Measurements from ENCODE around the gene PYGO1. TPM values are rescaled to one million over a fixed set of nuclear protein-coding genes. Genes with fewer than 3 reads are reported as not detected.
"Not testable (repeated sequence)": the region's sequence is repeated elsewhere in the genome, so short reads cannot be mapped to it uniquely, and the experiment has no call there.

The PYGO1 gene
- total and polyA plus RNA-seq, 2 of the 8 experiments (the other 6 are each of a cell fraction or from before 2014, with no cell fraction given): 0.50 to 1.1 TPM

DNA sequence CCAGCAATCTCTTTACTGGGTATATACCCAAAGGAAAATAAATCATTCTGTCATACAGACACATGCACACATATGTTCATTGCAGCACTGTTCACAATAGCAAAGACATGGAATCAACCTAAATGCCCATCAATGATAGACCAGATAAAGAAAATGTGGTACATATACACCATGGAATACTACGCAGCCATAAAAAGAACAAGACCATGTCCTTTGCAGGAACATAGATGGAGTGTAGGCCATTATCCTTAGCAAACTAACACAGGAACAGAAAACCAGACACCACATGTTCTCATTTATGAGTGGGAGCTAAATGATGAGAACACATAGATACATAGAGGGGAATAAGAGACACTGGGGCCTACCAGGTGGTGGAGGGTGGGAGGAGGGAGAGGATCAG lies 4.9 kb upstream of the PYGO1 start:
- not testable (repeated sequence) for H3K79me2 ChIP-seq (ENCODE audit: control insufficient read depth in 1 of 2, insufficient read depth in 2 of 2, low read length in 2 of 2); H2AK5ac ChIP-seq (ENCODE audit: low read depth, low read length); H3K23ac ChIP-seq (ENCODE audit: insufficient read length); H3K23me2 ChIP-seq (ENCODE audit: low read depth, low read length); H2BK120ac ChIP-seq (replicated peaks; ENCODE audit: low read depth, low read length); H3K27ac ChIP-seq (ENCODE audit: low read depth, low read length); H3K14ac ChIP-seq (ENCODE audit: insufficient read length); H4K20me1 ChIP-seq (replicated peaks in 1 of 2; ENCODE audit: control insufficient read depth in 1 of 2, insufficient read depth in 2 of 2, low read length in 2 of 2); H2BK20ac ChIP-seq (ENCODE audit: low read length); H3K79me1 ChIP-seq (ENCODE audit: low read depth, low read length); H2BK12ac ChIP-seq (ENCODE audit: low read depth, low read length); H4K91ac ChIP-seq (replicated peaks; ENCODE audit: insufficient read length, low read length); H3K4me2 ChIP-seq (ENCODE audit: insufficient read depth in 1 of 2, low read depth in 2 of 2, low read length in 2 of 2); H2BK15ac ChIP-seq (ENCODE audit: low read length); H3K56ac ChIP-seq (replicated peaks; ENCODE audit: insufficient read length, low read depth, low read length); H3K4me3 ChIP-seq (ENCODE audit: extremely low read depth in 1 of 4, insufficient read depth in 2 of 4, low read depth in 3 of 4, low read length in 4 of 4); H4K5ac ChIP-seq (ENCODE audit: insufficient read length, low read depth, low read length); H3K9ac ChIP-seq (replicated peaks in 1 of 4; ENCODE audit: extremely low read depth in 1 of 4, low read depth in 3 of 4, low read length in 3 of 4); H3K4ac ChIP-seq (replicated peaks; ENCODE audit: insufficient read length, low read depth, low read length); H3K36me3 ChIP-seq (ENCODE audit: control insufficient read depth in 2 of 4, insufficient read depth in 4 of 4, low read length in 3 of 4); H3K4me1 ChIP-seq (replicated peaks in 1 of 4; ENCODE audit: control insufficient read depth in 3 of 4, insufficient read depth in 4 of 4, low read length in 3 of 4); H4K8ac ChIP-seq (ENCODE audit: extremely low read depth, insufficient read depth, low read length); FAIRE-seq; H2BK5ac ChIP-seq (ENCODE audit: low read depth, low read length); DNase-seq (ENCODE audit: low read depth in 1 of 2, low spot score in 2 of 2); H2AFZ ChIP-seq (ENCODE audit: low read length); H3K18ac ChIP-seq (ENCODE audit: extremely low read depth, low read length); H3K9me3 ChIP-seq (ENCODE audit: insufficient read depth in 2 of 2, low read depth in 1 of 2, low read length in 1 of 2)
- peaks cover 7 to 16% (median 12%) of the 10 kb centered on the region in 4 experiments for H3K27me3 ChIP-seq (replicated peaks in 1 of 4; ENCODE audit: control insufficient read depth in 3 of 4, extremely low read depth in 1 of 4, insufficient read depth in 3 of 4, low read length in 3 of 4)
- CTCF ChIA-PET (ENCODE audit: partially characterized antibody): interaction anchor here (1.1 to 1.5 kb wide), 2 partner anchors 67 to 304 kb away, joined by 4 read pairs; no protein-coding TSS in a partner anchor
- POLR2A ChIA-PET (ENCODE audit: partially characterized antibody): interaction anchor here (0.7 kb wide), 1 partner anchor 79 kb away, joined by 3 read pairs; no protein-coding TSS in a partner anchor
- WGBS, 2 experiments (ENCODE audit: extremely low coverage in 1 of 2, insufficient coverage in 1 of 2, insufficient read length in 1 of 2, insufficient replicate concordance in 2 of 2, low coverage in 1 of 2, low lambda C conversion rate in 2 of 2, missing lambda C conversion rate in 1 of 2): 100% methylated on average over 1 of the region's 1 CpG; no CpG with 5 or more reads in 1 of the 2 experiments
